ENCODE results near the gene SLFN12L.
"Not testable (repeated sequence)": the region's sequence is repeated elsewhere in the genome, so short reads cannot be mapped to it uniquely, and the experiment has no call there.

The SLFN12L gene

DNA sequence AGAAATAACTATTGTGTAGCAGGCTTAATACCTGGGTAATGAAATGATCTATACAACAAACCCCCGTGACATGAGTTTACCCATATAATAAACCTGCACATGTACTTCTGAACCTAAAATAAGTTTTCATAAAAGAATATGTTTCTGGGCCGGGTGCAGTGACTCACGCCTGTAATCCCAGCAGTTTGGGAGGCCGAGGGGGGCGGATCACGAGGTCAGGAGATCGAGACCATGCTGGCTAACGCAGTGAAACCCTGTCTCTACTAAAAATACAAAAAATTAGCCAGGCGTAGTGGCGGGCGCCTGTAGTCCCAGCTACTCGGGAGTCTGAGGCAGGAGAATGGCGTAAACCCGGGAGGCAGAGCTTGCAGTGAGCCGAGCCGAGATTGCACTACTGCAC lies 25.7 kb upstream of the SLFN12L start:
- H3K27me3 ChIP-seq (ENCODE audit: control insufficient read depth in 1 of 2, insufficient read depth in 2 of 2, low read length in 2 of 2); H3K4me1 ChIP-seq (ENCODE audit: control insufficient read depth, insufficient read depth, low read length); H3K9me3 ChIP-seq (ENCODE audit: control insufficient read depth in 2 of 2, low read length in 2 of 2); H3K27ac ChIP-seq (ENCODE audit: low read length); H3K4me3 ChIP-seq (ENCODE audit: low read length in 2 of 2); H3K36me3 ChIP-seq (ENCODE audit: control insufficient read depth in 2 of 2, insufficient read depth in 2 of 2, low read length in 2 of 2); H3K9ac ChIP-seq (ENCODE audit: low read length in 2 of 2): not testable (repeated sequence)

DNA sequence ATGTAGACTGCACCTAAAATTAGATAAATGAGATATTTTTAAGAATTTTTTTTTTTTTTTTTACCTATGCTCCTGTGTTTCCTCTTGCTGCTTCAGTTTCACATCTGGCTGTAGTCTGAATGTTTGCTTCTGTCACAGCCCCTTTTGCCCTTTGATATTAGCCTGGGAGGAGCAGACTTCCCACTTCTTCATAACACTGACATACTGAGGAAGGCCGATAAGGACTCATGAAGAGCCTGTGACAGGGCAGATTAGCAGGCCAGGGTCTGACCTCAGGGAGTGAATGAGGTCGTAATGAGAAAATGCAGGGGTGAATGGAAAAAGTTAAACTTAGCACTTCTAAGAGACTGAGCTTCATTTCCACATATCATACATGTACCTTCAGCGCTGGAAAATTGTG lies 23.2 kb upstream of the SLFN12L start, which contains the start of gene SLFN14:
SLFN14 (minus strand) TSS at position 117 of the 400 bp plus-strand sequence. CDS start 2,757 bp downstream, outside the sequence.
- Histone ChIP-seq H3K9me3 (ENCODE audit: control insufficient read depth in 2 of 2, low read length in 2 of 2) (no peaks in the 10 kb centered on the region), H3K4me3 (ENCODE audit: low read length in 2 of 2) (no peak within 1 kb of the TSS), H3K27me3 (ENCODE audit: control insufficient read depth in 1 of 2, insufficient read depth in 2 of 2, low read length in 2 of 2) (no peaks in the 10 kb centered on the region), H3K4me1 (ENCODE audit: control insufficient read depth, insufficient read depth, low read length) (no peaks in the 10 kb centered on the region), H3K36me3 (ENCODE audit: control insufficient read depth in 2 of 2, insufficient read depth in 2 of 2, low read length in 2 of 2) (no peaks in the 10 kb centered on the region), H3K9ac (ENCODE audit: low read length in 2 of 2) (no peak within 1 kb of the TSS), H3K27ac (ENCODE audit: low read length) (no peak within 1 kb of the TSS)

DNA sequence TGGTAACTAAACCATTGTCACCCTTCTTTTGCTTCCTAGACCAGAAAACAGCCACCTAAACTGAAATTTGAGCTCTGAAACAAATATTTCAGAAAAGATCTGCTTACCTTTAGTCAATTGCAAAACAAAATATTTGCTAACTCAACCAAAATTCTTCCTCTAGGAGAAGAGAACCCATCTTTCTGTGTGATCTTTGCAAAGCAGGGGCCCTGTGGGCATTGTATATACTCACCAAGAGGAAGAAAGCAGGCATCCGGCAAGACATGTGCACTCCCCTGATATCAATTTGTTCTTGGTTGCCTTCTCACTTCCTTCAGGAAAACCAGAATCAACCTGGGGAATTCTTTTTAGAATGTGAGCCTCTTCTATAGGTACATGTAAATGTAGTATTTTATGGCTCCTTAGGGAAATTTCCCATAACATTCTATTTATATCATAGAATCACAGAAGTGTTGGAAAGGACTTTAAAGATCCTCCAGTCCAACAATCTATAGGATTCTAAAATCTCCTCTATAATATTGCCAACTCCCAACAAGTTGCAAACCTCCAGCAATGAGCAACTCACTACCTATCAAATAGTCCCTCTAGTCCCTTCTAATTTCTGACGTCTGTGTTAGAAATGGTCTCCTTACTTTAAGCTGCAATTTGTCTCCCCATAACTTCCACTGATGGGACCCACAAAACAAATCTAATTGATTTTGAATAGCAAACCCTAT lies 22.2 kb upstream of the SLFN12L start:
- Histone ChIP-seq H3K4me3 (ENCODE audit: low read length in 2 of 2) (no peak overlapping the region), H3K36me3 (ENCODE audit: control insufficient read depth in 2 of 2, insufficient read depth in 2 of 2, low read length in 2 of 2) (no peaks in the 10 kb centered on the region), H3K9me3 (ENCODE audit: control insufficient read depth in 2 of 2, low read length in 2 of 2) (no peaks in the 10 kb centered on the region), H3K27me3 (ENCODE audit: control insufficient read depth in 1 of 2, insufficient read depth in 2 of 2, low read length in 2 of 2) (no peaks in the 10 kb centered on the region), H3K27ac (ENCODE audit: low read length) (no peak overlapping the region), H3K9ac (ENCODE audit: low read length in 2 of 2) (no peak overlapping the region), H3K4me1 (ENCODE audit: control insufficient read depth, insufficient read depth, low read length) (no peaks in the 10 kb centered on the region)

DNA sequence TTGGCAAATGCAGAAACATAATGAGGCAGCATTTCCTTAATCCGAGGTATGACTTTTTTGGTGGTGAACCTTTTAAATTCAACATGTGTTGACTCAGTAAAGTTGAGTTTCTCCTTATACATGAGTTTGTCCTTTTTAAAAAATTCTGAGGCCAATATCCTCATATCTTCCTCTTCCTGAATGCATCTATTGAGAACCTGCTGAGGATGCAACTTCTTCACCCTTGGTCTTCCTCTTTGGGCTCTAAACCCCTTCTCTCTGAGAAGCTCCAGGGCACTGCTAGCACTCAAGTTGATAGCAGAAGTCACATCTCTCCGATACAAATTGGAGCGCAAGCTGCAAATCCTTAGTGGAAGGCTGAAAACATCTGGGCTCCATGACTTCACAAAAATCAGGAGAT lies 19.9 kb upstream of the SLFN12L start:
- no peaks in the 10 kb centered on the region for H3K9me3 ChIP-seq (ENCODE audit: control insufficient read depth in 2 of 2, low read length in 2 of 2)
- no peak overlapping the region for H3K27ac ChIP-seq (ENCODE audit: low read length)
- H3K9ac ChIP-seq (ENCODE audit: low read length in 2 of 2) = no peak overlapping the region
- H3K4me3 ChIP-seq (ENCODE audit: low read length in 2 of 2) = no peak overlapping the region
- H3K27me3 ChIP-seq (ENCODE audit: control insufficient read depth in 1 of 2, insufficient read depth in 2 of 2, low read length in 2 of 2) = no peaks in the 10 kb centered on the region
- no peaks in the 10 kb centered on the region for H3K4me1 ChIP-seq (ENCODE audit: control insufficient read depth, insufficient read depth, low read length)
- no peaks in the 10 kb centered on the region for H3K36me3 ChIP-seq (ENCODE audit: control insufficient read depth in 2 of 2, insufficient read depth in 2 of 2, low read length in 2 of 2)

DNA sequence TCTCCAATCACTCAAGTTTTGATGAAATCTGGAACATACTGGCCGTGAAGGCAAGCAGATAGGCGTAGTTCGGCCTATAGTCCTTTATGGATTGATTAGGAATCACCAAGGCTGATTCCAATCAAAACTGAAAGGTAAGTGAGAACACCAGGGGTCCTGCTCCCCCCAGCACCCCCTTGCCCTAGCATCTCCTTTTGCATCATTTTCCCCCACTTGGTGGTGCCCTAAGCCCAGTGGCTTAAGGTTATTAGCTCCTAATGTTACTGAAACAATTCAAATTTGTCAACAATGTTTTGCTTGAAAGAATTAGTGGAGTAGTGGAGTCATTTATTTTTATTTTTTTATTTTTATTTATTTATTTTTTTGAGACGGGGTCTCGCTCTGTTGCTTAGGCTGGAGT lies 18.2 kb upstream of the SLFN12L start:
- H3K36me3 ChIP-seq (ENCODE audit: control insufficient read depth in 2 of 2, insufficient read depth in 2 of 2, low read length in 2 of 2) = no peaks in the 10 kb centered on the region
- H3K9ac ChIP-seq (ENCODE audit: low read length in 2 of 2) = no peak overlapping the region
- H3K4me3 ChIP-seq (ENCODE audit: low read length in 2 of 2) = no peak overlapping the region
- no peak overlapping the region for H3K27ac ChIP-seq (ENCODE audit: low read length)
- H3K27me3 ChIP-seq (ENCODE audit: control insufficient read depth in 1 of 2, insufficient read depth in 2 of 2, low read length in 2 of 2) = no peaks in the 10 kb centered on the region
- no peaks in the 10 kb centered on the region for H3K9me3 ChIP-seq (ENCODE audit: control insufficient read depth in 2 of 2, low read length in 2 of 2)
- H3K4me1 ChIP-seq (ENCODE audit: control insufficient read depth, insufficient read depth, low read length) = no peaks in the 10 kb centered on the region

DNA sequence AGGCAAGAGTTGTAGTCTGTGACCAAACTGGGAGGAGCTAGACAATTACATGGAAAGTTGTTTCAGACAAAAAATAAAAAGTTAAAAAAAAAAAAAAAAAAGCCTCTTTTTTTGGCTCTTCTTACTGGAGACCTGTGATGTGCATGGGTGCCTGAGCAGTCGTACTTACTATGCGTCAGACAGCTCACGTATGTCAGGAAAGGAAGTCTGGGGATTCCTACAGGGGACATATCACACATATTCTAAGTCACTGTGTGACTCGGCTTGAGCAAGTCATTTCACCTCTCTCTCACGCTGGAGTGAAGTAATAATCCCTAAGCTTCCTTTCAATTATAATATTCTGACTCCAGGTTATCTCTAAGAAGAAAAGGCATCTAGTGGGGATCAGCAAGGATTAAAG lies 17.2 kb upstream of the SLFN12L start:
- Histone ChIP-seq H3K4me3 (ENCODE audit: low read length in 2 of 2) (no peak overlapping the region), H3K9me3 (ENCODE audit: control insufficient read depth in 2 of 2, low read length in 2 of 2) (no peaks in the 10 kb centered on the region), H3K27ac (ENCODE audit: low read length) (no peak overlapping the region), H3K27me3 (ENCODE audit: control insufficient read depth in 1 of 2, insufficient read depth in 2 of 2, low read length in 2 of 2) (no peaks in the 10 kb centered on the region), H3K9ac (ENCODE audit: low read length in 2 of 2) (no peak overlapping the region), H3K36me3 (ENCODE audit: control insufficient read depth in 2 of 2, insufficient read depth in 2 of 2, low read length in 2 of 2) (no peaks in the 10 kb centered on the region), H3K4me1 (ENCODE audit: control insufficient read depth, insufficient read depth, low read length) (no peaks in the 10 kb centered on the region)

DNA sequence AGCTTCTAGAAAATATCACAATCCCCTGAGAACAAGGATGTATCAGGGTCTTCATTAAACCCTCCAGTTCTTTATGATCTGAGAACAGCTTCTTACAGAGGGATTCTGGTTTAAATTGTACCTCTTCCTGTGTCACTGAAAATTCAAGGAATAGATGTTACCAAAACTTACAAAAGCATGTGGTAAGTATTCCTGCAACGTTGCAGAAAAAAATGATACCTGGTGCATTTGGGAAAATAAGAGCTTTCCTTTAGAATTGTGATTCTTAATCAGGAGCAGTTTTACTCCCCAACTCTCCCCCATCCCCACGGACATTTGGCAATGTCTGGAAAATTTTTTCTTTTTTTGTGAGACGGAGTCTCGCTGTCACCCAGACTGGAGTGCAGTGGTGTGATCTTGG lies 15.8 kb upstream of the SLFN12L start:
- no peak overlapping the region for H3K27ac ChIP-seq (ENCODE audit: low read length)
- H3K4me3 ChIP-seq (ENCODE audit: low read length in 2 of 2) = no peak overlapping the region
- H3K27me3 ChIP-seq (ENCODE audit: control insufficient read depth in 1 of 2, insufficient read depth in 2 of 2, low read length in 2 of 2) = peaks cover 1 to 2% of the 10 kb centered on the region in 2 donors
- no peaks in the 10 kb centered on the region for H3K36me3 ChIP-seq (ENCODE audit: control insufficient read depth in 2 of 2, insufficient read depth in 2 of 2, low read length in 2 of 2)
- H3K4me1 ChIP-seq (ENCODE audit: control insufficient read depth, insufficient read depth, low read length) = no peaks in the 10 kb centered on the region
- H3K9me3 ChIP-seq (ENCODE audit: control insufficient read depth in 2 of 2, low read length in 2 of 2) = no peaks in the 10 kb centered on the region
- H3K9ac ChIP-seq (ENCODE audit: low read length in 2 of 2) = no peak overlapping the region

DNA sequence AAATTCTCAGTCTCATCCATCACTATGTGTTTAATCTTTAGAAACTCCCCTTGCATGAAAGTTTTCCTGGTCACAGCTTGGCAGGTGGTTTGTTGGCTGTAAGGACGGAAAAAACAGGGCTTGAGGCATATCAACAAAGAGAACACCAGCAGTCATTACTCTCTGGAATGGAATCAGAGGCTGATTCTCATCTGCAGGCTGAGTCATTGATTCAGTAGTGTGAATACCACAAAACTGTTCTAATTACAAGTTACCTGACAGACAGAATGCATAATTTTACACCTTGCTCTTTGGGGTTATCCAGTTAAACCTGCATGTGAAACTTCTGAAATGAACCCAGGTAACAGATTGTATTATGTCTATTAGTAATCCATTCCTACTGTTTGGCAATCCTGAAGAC lies 11.5 kb upstream of the SLFN12L start:
- H3K4me3 ChIP-seq (ENCODE audit: low read length in 2 of 2) = no peak overlapping the region
- peaks cover 3% of the 10 kb centered on the region in 2 donors for H3K27me3 ChIP-seq (ENCODE audit: control insufficient read depth in 1 of 2, insufficient read depth in 2 of 2, low read length in 2 of 2)
- H3K9ac ChIP-seq (ENCODE audit: low read length in 2 of 2) = no peak overlapping the region
- no peaks in the 10 kb centered on the region for H3K9me3 ChIP-seq (ENCODE audit: control insufficient read depth in 2 of 2, low read length in 2 of 2)
- no peaks in the 10 kb centered on the region for H3K36me3 ChIP-seq (ENCODE audit: control insufficient read depth in 2 of 2, insufficient read depth in 2 of 2, low read length in 2 of 2)
- H3K4me1 ChIP-seq (ENCODE audit: control insufficient read depth, insufficient read depth, low read length) = no peaks in the 10 kb centered on the region
- no peak overlapping the region for H3K27ac ChIP-seq (ENCODE audit: low read length)

DNA sequence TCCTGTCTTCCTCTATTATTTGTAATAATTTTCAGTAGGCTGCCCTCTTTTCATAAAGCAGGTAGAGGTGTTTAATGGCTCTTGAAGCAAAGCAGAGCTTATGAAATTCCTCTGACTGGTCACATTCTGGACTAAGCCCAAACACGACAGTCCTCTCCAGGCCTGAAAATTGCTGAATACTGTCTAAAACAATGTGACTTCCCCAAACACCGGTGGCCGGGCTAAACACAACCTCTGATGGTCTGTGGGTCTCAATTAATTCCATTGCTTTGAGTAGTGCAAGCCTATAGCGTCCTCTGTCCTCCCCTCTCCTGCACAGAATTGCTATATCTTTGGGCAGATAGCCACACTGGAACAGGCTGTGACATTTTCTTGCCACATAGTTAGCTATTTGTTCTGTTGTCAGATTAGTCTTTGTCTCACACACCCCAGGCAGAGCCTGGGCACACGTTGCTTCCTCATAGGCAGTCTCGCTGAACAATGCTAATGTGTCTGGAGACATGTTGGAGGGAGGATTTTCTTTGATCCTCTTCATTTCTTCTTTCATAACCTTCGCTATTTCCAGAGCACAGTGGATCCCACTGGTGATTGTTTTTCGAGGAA lies 10.8 kb upstream of the SLFN12L start:
- Histone ChIP-seq H3K9me3 (ENCODE audit: control insufficient read depth in 2 of 2, low read length in 2 of 2) (no peaks in the 10 kb centered on the region), H3K27ac (ENCODE audit: low read length) (no peak overlapping the region), H3K9ac (ENCODE audit: low read length in 2 of 2) (no peak overlapping the region)

DNA sequence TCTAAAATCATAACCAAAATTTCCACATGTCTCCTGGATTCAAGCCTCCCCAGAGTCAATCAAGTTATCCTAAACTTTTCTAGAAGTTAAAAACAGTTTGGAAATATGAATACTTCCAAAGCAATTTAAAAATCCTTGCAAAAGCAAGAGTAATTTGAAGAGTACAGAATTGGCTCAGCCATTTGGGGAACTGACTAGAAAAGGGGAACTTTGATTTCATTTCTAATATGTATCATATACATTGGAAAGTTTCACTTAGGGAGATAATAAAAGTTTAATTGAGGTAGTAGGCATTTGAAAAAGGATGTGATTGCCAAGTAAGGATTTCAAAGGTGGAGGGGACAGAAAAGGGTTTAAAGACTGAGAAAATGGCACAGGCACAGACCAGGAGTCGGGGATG lies 9.0 kb upstream of the SLFN12L start:
- no peaks in the 10 kb centered on the region for H3K9me3 ChIP-seq (ENCODE audit: control insufficient read depth in 2 of 2, low read length in 2 of 2)
- H3K27me3 ChIP-seq (ENCODE audit: control insufficient read depth in 1 of 2, insufficient read depth in 2 of 2, low read length in 2 of 2) = peaks cover 3% of the 10 kb centered on the region in 2 donors
- H3K36me3 ChIP-seq (ENCODE audit: control insufficient read depth in 2 of 2, insufficient read depth in 2 of 2, low read length in 2 of 2) = no peaks in the 10 kb centered on the region
- H3K4me3 ChIP-seq (ENCODE audit: low read length in 2 of 2) = no peak overlapping the region
- H3K27ac ChIP-seq (ENCODE audit: low read length) = no peak overlapping the region
- no peak overlapping the region for H3K9ac ChIP-seq (ENCODE audit: low read length in 2 of 2)
- H3K4me1 ChIP-seq (ENCODE audit: control insufficient read depth, insufficient read depth, low read length) = no peaks in the 10 kb centered on the region

More for the DNA sequence above, 10.8 kb upstream of the SLFN12L start:
- Histone ChIP-seq H3K36me3 (ENCODE audit: control insufficient read depth in 2 of 2, insufficient read depth in 2 of 2, low read length in 2 of 2) (no peaks in the 10 kb centered on the region), H3K27me3 (ENCODE audit: control insufficient read depth in 1 of 2, insufficient read depth in 2 of 2, low read length in 2 of 2) (peaks cover 3% of the 10 kb centered on the region in 2 donors), H3K4me1 (ENCODE audit: control insufficient read depth, insufficient read depth, low read length) (no peaks in the 10 kb centered on the region), H3K4me3 (ENCODE audit: low read length in 2 of 2) (no peak overlapping the region)

DNA sequence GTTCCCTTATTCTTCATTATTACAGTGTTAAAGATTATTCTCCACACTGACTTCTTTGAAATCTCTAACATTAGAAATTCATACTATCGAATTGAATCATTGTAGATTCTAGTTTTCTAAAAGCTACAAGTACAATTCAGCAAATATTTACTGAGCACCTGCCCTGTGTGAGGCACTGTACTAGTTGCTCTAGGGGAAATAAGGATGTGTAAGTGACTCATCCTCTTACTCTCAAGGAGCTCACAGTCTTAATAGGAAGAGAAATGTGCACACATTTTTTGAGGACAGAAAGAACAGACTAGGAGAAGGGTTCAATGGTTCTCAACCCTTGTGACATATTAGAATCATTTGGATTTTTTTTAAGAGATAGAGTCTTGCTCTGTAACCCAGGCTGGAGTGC lies 7.7 kb upstream of the SLFN12L start:
- H3K27ac ChIP-seq (ENCODE audit: low read length) = no peak overlapping the region
- H3K9ac ChIP-seq (ENCODE audit: low read length in 2 of 2) = no peak overlapping the region
- peaks cover 3 to 6% of the 10 kb centered on the region in 2 donors for H3K27me3 ChIP-seq (ENCODE audit: control insufficient read depth in 1 of 2, insufficient read depth in 2 of 2, low read length in 2 of 2)
- H3K4me1 ChIP-seq (ENCODE audit: control insufficient read depth, insufficient read depth, low read length) = no peaks in the 10 kb centered on the region
- no peaks in the 10 kb centered on the region for H3K36me3 ChIP-seq (ENCODE audit: control insufficient read depth in 2 of 2, insufficient read depth in 2 of 2, low read length in 2 of 2)
- no peaks in the 10 kb centered on the region for H3K9me3 ChIP-seq (ENCODE audit: control insufficient read depth in 2 of 2, low read length in 2 of 2)
- no peak overlapping the region for H3K4me3 ChIP-seq (ENCODE audit: low read length in 2 of 2)
